GM23248 (cell line): ENCODE measurements around the gene UST.

Source experiments
- EZH2 ChIP-seq: fragments of 200-600 bp; sonication (generic); IDR thresholded peaks from 2 replicates; pipeline ENCODE4 v1.6.1; 2018; ENCODE audit warnings: antibody characterized with exemption, mild to moderate bottlenecking; ENCODE audit not compliant: insufficient read depth, poor library complexity, severe bottlenecking
- EZH2phosphoT487 ChIP-seq: fragments of 200-600 bp; sonication (generic); IDR thresholded peaks from 2 replicates; pipeline ENCODE4 v1.6.1; 2018; ENCODE audit warnings: antibody characterized with exemption, moderate library complexity, mild to moderate bottlenecking, low read depth; ENCODE audit not compliant: insufficient read depth

- TF ChIP-seq EZH2: no peak
- no peak for TF ChIP-seq EZH2phosphoT487
Measured at GRCh38 chr6:148959501-148959900, 212.7 kb downstream of the UST start.
